Activated T-helper 2 cell treated with anti-CD3 and anti-CD28 coated beads, Interferon-gamma antibody, Interleukin-2, Interleukin-4, amounts not matched to agents 10 μg/mL and 5 μg/mL and 100 μg/mL, durations not matched to agents 14 hours and 24 hours and 36 hours (primary cell): Measurements from ENCODE around the gene RTN4RL1. TPM values are rescaled to one million over a fixed set of nuclear protein-coding genes. Genes with fewer than 3 reads are reported as not detected.
"Not testable (repeated sequence)": the region's sequence is repeated elsewhere in the genome, so short reads cannot be mapped to it uniquely, and the experiment has no call there.

Experiments
- DNase-seq: peaks from one replicate; pipeline ENCODE4 v3.0.0; 2021; ENCODE audit warnings: low spot score
- H3K27ac Mint-ChIP-seq: one replicate; pipeline ENCODE4 v1.8.0; 2021; ENCODE audit warnings: mixed read lengths
- H3K27me3 Mint-ChIP-seq: one replicate; pipeline ENCODE4 v1.8.0; 2021; ENCODE audit warnings: low read depth, mixed read lengths
- H3K36me3 Mint-ChIP-seq: one replicate; pipeline ENCODE4 v1.8.0; 2021; ENCODE audit warnings: low read depth, mixed read lengths
- H3K4me1 Mint-ChIP-seq: one replicate; pipeline ENCODE4 v1.8.0; 2021; ENCODE audit warnings: low read depth, mixed read lengths
- H3K4me3 Mint-ChIP-seq: one replicate; pipeline ENCODE4 v1.8.0; 2021; ENCODE audit warnings: low read depth, mild to moderate bottlenecking, moderate library complexity, mixed read lengths
- H3K9me3 Mint-ChIP-seq: one replicate; pipeline ENCODE4 v1.8.0; 2021; ENCODE audit warnings: mixed read lengths
- intact Hi-C: fragments of 100-400 bp; cut with micrococcal nuclease; formaldehyde crosslinking; loops from one replicate; pipeline ENCODE4 v1.15.1; 2023
- total RNA-seq: library from RNA; stranded (reverse); gene quantifications from 2 replicates; pipeline ENCODE4 v1.2.3, GENCODE V29; 2022

Gene RTN4RL1
- total RNA-seq, 1 donor from 2014 or later, result 0.25 TPM

DNA sequence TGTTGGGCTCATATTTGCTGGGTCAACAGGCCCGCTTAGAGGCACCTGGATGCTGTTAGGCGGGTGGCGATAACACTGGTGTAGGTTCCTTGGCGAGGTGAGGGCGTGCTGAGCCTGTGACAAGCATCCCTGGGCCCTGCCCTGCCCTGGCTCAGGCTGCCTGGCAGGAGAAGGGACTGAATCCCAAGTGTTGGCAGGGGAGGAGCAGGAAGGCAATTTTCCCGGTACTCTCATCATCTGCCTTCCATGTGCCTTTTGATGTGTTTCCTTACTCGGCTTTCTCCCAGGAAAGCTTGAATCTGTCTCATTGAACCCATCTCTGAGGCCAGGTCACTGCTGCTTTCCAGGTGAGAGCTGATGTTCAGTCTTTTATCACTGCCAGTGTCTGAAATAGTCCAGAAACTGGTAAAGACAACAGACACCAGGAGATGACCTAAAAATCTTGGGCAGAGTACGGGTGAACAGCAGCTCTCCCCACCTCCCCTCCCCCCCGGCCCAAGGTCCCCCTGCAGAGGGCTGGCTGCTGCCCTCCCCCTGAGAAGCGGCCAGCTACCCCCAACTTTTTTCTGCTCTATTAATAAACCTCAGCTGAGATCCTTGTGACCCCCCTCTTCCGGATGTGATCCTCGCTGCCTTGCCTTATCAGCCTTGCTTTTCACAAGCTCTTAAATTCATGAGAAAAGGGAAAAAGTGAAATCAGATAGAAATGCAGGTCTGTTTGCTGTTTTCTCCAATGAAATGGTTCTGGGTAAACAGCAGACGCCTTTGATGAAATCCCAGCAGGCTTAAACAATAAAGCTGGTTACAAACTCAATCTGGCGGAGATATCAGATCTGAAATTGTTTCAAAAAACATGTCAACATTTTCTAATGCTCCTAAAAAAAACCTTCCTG, 29.0 kb downstream of the RTN4RL1 start:
- H3K27me3 Mint-ChIP-seq, result peaks cover 39% of the 10 kb centered on the region
- intact Hi-C loops, result loop anchor here (10.0 kb wide), 1 partner anchor 91 kb away; no protein-coding TSS in a partner anchor
- H3K4me3 Mint-ChIP-seq, result no peak overlapping the region
- no peak overlapping the region for H3K27ac Mint-ChIP-seq
- H3K36me3 Mint-ChIP-seq, result no peaks in the 10 kb centered on the region
- H3K9me3 Mint-ChIP-seq, result no peaks in the 10 kb centered on the region
- DNase-seq, result no peak
- no peaks in the 10 kb centered on the region for H3K4me1 Mint-ChIP-seq

DNA sequence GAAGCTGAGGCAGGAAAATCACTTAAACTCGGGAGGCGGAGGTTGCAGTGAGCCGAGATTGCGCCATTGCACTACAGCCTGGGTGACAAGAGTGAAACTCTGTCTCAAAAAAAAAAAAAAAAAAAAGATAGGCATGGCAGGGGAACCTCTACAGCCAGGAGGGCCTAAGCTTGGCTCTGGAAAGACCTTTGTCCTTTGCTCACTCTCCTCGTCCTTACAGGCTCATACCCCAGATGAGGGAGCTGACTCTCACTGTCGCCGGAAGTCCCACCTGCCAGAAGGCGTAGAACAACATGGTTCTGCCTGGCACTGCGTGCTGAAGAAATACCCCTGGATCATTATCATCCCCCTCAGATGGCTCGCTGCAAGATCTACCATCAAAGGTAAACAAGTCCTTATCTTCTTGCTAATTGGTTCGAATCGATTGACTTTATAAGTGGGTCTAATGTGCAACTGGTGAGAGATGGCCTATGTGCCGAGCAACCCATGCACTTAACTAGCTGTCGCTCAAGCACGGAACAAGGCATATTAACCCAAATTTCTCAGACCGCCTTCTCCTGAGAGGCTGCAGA, 29.7 kb downstream of the RTN4RL1 start:
- intact Hi-C loops, result loop anchor here (10.0 kb wide), 1 partner anchor 91 kb away; no protein-coding TSS in a partner anchor
- no peaks in the 10 kb centered on the region for H3K36me3 Mint-ChIP-seq
- no peak for DNase-seq
- no peaks in the 10 kb centered on the region for H3K4me1 Mint-ChIP-seq
- no peak overlapping the region for H3K4me3 Mint-ChIP-seq
- H3K27ac Mint-ChIP-seq, result no peak overlapping the region
- H3K27me3 Mint-ChIP-seq, result peaks cover 42% of the 10 kb centered on the region
- no peaks in the 10 kb centered on the region for H3K9me3 Mint-ChIP-seq

DNA sequence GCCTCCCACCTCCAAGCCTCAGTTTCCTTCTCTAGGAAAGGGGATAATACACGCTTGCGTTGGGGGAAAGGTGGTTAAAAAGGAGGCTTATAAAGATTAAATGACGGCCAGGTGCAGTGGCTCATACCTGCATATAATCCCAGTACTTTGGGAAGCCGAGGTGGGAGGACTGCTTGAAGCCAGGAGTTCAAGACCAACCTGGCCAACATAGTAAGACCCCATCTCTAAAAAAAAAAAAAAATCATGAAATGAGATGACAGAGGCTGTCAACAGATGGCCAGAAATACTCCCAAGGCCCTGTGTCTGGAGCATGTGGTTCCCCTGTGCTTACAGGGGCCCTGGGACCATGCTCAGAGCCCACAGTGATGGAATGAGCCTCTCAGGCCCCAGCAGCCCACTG, 30.4 kb downstream of the RTN4RL1 start:
- intact Hi-C loops, result loop anchor here (10.0 kb wide), 1 partner anchor 90 kb away; no protein-coding TSS in a partner anchor
- H3K4me3 Mint-ChIP-seq, result no peak overlapping the region
- H3K27me3 Mint-ChIP-seq, result peaks cover 38% of the 10 kb centered on the region
- H3K4me1 Mint-ChIP-seq, result no peaks in the 10 kb centered on the region
- H3K27ac Mint-ChIP-seq, result no peak overlapping the region
- no peak for DNase-seq
- no peaks in the 10 kb centered on the region for H3K9me3 Mint-ChIP-seq
- no peaks in the 10 kb centered on the region for H3K36me3 Mint-ChIP-seq

DNA sequence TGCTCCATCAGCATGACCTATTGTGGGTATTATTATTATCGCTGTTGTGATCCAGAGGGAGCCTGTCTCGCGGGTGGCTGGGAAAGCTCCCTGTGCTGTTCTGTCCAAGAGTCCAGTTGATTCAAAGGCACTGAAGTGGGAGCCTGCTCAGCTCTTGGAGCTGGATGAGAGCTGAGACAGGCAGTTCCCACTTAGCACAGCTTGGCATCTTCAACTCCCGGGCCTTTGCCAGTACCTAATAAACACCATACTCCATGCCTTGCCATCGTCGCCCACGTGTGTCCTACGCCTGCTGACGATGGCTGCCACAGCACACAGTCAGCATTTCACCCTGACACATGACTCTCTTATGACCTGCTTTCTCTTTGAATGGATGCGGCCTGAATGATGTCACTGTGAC, 32.6 kb downstream of the RTN4RL1 start:
- no peak for DNase-seq
- H3K4me1 Mint-ChIP-seq, result no peaks in the 10 kb centered on the region
- H3K36me3 Mint-ChIP-seq, result no peaks in the 10 kb centered on the region
- intact Hi-C loops, result loop anchor here (10.0 kb wide), 1 partner anchor 88 kb away; no protein-coding TSS in a partner anchor
- H3K27me3 Mint-ChIP-seq, result peaks cover 35% of the 10 kb centered on the region
- H3K4me3 Mint-ChIP-seq, result no peak overlapping the region
- H3K27ac Mint-ChIP-seq, result no peak overlapping the region
- no peaks in the 10 kb centered on the region for H3K9me3 Mint-ChIP-seq

DNA sequence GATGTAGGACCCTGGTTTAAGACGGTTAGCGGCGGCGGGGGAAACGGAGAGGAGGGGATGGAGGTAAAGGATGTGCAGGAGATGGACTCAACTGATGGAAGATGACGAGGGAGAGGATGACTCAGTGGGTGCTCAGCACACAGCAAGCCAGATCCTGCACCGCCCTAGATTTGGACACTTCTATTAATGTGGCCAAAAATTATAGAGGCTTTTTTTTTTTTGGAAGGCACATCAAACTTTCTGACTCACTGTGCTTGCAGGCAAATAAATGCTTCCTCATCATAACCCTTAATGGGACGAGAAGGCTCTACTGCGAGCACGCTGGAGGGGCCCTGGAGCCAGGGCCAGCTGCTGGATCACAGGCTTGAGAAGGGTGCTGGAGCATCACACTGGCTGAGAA, 36.0 kb downstream of the RTN4RL1 start:
- H3K36me3 Mint-ChIP-seq, result no peaks in the 10 kb centered on the region
- intact Hi-C loops, result no loop called here
- H3K4me1 Mint-ChIP-seq, result no peaks in the 10 kb centered on the region
- no peak for DNase-seq
- H3K27me3 Mint-ChIP-seq, result peaks cover 13% of the 10 kb centered on the region
- H3K27ac Mint-ChIP-seq, result no peak overlapping the region
- no peak overlapping the region for H3K4me3 Mint-ChIP-seq
- H3K9me3 Mint-ChIP-seq, result no peaks in the 10 kb centered on the region

DNA sequence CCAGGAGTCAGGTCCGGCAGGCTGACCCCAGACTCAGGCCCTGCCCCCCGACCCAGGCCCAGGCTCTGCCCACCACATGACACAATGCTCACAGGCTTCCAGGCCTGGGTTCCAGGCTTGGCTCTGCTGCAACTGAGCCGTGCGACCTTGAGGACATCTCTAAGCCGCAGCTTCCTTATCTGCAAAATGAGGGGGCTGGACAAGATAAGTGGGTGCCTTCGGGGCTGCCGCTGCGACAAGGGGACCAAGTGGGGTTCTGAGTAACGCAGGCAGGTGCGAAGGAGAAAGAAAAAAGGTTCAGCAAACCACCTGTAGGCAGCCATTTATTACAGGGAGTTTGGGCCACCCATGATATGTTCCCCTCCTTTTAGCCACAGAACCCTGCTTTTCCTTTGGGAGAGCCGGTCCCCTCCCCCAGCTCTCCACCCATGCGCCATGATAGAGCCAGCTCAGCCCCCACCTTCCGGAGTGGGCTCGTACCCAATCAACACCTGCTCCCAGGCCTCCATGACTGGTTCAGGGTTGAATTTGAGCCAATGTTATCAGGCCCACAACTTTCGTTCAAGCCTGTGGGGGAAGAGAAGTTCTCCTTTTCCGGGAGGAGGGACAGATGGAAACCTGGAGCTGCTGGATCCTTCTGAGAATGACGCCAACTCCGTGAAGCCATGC, 38.2 kb downstream of the RTN4RL1 start:
- no peak overlapping the region for H3K4me3 Mint-ChIP-seq
- peaks cover 10% of the 10 kb centered on the region for H3K27me3 Mint-ChIP-seq
- no peak for DNase-seq

DNA sequence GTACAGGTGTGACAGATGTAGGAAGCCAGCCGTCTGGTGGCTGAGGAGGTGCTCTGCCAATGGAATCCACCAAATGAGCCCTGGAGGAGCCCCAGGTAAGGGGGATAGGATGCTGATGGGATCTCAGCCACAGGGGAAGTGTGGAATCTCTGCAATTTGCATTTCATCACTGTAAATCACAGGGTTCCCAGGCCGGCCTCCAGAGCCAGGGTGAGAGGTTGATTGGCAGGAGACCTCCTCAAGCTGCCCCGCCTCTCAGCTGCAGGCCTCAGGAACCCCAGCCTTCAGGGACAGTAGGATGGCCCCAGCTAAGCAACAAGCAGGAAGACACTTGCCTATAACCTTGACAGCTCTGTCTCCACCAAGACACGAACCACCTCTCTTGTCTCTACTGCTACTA, 39.4 kb downstream of the RTN4RL1 start:
- Mint-ChIP-seq H3K27me3 (peaks cover 5% of the 10 kb centered on the region), H3K4me3 (no peak overlapping the region), H3K27ac (no peak overlapping the region), H3K9me3 (no peaks in the 10 kb centered on the region), H3K4me1 (no peaks in the 10 kb centered on the region), H3K36me3 (no peaks in the 10 kb centered on the region)
- intact Hi-C loops, result no loop called here
- DNase-seq, result no peak

More for the DNA sequence above, 38.2 kb downstream of the RTN4RL1 start:
- no peaks in the 10 kb centered on the region for H3K9me3 Mint-ChIP-seq
- intact Hi-C loops, result no loop called here
- H3K36me3 Mint-ChIP-seq, result no peaks in the 10 kb centered on the region
- no peaks in the 10 kb centered on the region for H3K4me1 Mint-ChIP-seq
- no peak overlapping the region for H3K27ac Mint-ChIP-seq

DNA sequence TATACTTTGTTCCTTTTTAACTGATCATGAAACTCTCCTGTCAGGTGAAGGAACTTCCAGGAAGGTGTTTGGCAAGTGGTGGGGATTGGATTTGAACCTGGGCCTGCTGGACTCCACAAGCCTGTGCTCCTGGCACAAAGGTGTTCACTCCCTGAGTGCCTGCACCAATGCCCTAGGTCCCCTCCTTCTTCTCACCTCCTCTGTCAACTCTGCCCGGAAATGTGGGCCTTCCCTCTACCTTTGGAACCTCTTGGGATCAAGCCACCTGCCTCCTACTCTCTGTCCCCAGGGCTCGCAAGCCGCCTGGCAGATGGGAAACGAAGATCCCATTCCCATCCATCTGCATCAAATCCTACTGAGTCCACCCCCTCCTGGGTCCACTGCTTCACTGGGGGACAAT, 40.0 kb downstream of the RTN4RL1 start:
- no peaks in the 10 kb centered on the region for H3K9me3 Mint-ChIP-seq
- no peaks in the 10 kb centered on the region for H3K4me1 Mint-ChIP-seq
- H3K36me3 Mint-ChIP-seq, result no peaks in the 10 kb centered on the region
- H3K27ac Mint-ChIP-seq, result no peak overlapping the region
- H3K4me3 Mint-ChIP-seq, result no peak overlapping the region
- intact Hi-C loops, result no loop called here
- H3K27me3 Mint-ChIP-seq, result peaks cover 5% of the 10 kb centered on the region
- no peak for DNase-seq

DNA sequence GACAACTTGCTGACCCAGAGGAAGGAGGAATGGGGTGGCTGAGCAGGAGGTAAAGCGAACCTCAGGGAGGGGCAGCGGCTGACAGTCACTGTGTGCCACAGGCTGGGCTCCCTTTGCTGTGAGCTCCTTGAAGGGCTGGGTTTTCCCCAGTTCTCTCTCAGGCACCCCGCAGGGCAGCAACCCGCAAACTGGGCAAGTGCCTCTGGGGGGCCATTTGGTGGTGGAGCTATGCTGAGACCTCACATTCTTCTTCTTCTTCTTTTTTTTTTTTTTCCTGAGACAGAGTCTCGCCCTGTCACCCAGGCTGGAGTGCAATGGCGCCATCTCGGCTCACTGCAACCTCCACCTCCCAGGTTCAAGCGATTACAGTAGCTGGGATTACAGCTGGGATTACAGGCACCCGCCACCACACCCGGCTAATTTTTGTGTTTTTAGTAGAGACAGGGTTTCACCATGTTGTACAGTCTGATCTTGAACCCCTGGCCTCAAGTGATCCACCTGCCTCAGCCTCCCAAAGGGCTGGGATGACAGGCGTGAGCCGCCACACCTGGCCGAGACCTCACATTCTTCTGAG, 42.3 kb downstream of the RTN4RL1 start:
- H3K27me3 Mint-ChIP-seq, result peaks cover 10% of the 10 kb centered on the region
- H3K4me1 Mint-ChIP-seq, H3K27ac Mint-ChIP-seq, DNase-seq, H3K4me3 Mint-ChIP-seq, H3K36me3 Mint-ChIP-seq, H3K9me3 Mint-ChIP-seq, intact Hi-C loops: not testable (repeated sequence)

DNA sequence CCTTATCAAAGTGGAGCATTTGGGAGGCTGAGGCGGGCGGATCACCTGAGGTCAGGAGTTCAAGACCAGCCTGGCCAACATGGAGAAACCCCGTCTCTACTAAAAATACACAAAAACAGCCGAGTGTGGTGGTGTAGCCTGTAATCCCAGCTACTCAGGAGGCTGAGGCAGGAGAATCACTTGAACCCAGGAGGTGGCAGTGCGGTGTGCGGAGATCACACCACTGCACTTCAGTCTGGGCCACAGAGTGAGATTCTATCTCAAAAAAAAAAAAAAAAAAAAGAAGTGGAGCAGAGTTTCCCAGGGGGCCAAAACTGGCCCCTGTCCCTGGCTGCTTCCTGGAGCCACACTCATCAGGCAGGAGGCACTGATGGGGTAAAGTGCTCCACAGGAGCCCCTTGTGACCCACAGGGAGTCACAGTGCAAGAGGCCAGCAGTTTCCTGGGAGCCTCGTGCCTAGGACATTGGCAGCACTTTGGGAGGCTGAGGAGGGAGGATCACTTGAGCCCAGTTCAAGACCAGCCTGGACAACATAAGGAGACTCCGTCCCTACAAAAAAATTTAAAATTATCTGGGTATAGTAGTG, 44.4 kb downstream of the RTN4RL1 start:
- Mint-ChIP-seq H3K27ac (no peak overlapping the region), H3K9me3 (no peaks in the 10 kb centered on the region), H3K4me1 (peaks cover 6% of the 10 kb centered on the region), H3K27me3 (peaks cover 21% of the 10 kb centered on the region), H3K4me3 (no peak overlapping the region), H3K36me3 (no peaks in the 10 kb centered on the region)
- DNase-seq, result no peak
- intact Hi-C loops, result no loop called here

DNA sequence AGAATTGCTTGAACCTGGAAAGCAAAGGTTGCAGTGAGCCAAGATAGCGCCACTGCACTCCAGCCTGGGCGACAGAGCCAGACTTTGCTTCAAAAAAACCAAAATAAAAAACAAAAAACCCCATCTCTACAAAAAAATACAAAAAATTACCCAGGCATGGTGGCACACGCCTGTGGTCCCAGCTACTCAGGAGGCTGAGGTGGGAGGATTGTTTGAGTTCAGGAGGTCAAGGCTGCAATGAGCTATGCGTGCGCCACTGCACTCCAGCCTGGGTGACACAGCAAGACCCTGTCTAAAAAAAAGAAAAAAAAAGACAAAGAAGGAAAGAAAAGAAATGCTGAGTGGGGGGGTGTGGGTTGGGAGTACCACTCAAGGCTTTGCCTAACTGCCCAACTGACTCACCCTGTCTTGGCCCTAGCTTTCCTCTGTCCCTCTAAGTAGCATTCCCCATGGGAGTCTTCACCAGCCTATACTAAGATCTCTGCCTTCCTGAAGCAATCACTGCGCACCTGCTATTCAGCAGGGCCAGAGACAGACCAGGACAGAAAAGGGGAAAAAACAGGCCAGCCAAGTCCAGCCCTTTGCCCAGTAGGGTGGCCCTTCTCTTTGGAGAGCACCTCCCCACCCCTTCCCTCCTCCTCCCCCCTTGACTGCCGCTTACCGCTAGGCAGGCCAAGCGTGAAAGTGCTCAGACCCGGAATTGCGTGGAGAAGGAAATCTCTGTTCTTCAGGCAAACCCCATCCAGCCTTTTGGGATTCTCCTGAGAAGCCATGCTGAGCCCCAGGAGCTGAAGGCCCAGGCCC, 45.8 kb downstream of the RTN4RL1 start:
- no peak for DNase-seq
- Mint-ChIP-seq H3K27me3 (peaks cover 24% of the 10 kb centered on the region), H3K4me1 (peaks cover 9% of the 10 kb centered on the region), H3K4me3 (no peak overlapping the region), H3K36me3 (no peaks in the 10 kb centered on the region), H3K9me3 (no peaks in the 10 kb centered on the region), H3K27ac (no peak overlapping the region)
- intact Hi-C loops, result no loop called here
